ENCODE data around the gene ADAMTS3. TPM values are rescaled to one million over a fixed set of nuclear protein-coding genes. Genes with fewer than 3 reads are reported as not detected.

The ADAMTS3 gene
- total RNA-seq, 2 donors from 2014 or later, result 5.8 to 13.0 TPM

DNA sequence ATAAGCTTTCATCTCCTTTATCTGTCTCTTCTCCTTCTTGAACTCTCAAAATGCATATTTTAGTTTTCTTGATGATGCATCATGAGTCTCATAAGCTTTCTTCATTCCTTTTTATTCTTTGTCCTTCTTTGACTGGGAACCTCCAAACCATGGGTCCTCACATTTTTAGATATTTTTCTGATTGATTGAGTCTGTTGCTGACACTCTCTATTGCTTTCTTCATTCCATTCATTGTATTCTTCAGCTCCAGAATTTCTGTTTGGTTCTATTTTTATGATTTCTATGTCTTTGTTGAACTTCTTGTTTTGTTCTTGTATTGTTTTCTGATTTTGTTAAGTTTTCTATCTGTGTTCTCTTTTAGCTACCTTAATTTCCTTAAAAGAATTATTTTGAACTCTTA, 74.9 kb downstream of the ADAMTS3 start:
- H3K27me3 ChIP-seq (ENCODE audit: control insufficient read depth, insufficient read depth, low read length, poor library complexity, severe bottlenecking), result no peaks in the 10 kb centered on the region
- Mint-ChIP-seq H3K36me3 (ENCODE audit: low read depth) (no peaks in the 10 kb centered on the region), H3K9me3 (peaks cover 3% of the 10 kb centered on the region)

GRCh38 chr4:72489267-72489666, 79.8 kb downstream of the ADAMTS3 start:
- Histone ChIP-seq H3K9ac (ENCODE audit: extremely low read depth, low read length, poor library complexity, severe bottlenecking) (no peak overlapping the region), H3K9me3 (ENCODE audit: control insufficient read depth, low read length) (no peaks in the 10 kb centered on the region), H3K36me3 (ENCODE audit: control insufficient read depth, insufficient read depth, low read length) (no peaks in the 10 kb centered on the region), H3K27me3 (ENCODE audit: control insufficient read depth, insufficient read depth, low read length, poor library complexity, severe bottlenecking) (no peaks in the 10 kb centered on the region), H3K4me3 (ENCODE audit: low read length) (no peak overlapping the region), H3K4me1 (ENCODE audit: control insufficient read depth, insufficient read depth, low read length) (no peaks in the 10 kb centered on the region), H3K27ac (ENCODE audit: low read depth, low read length) (no peak overlapping the region)
- Mint-ChIP-seq H3K4me3 (no peak overlapping the region), H3K4me1 (no peaks in the 10 kb centered on the region), H3K27me3 (ENCODE audit: insufficient read depth) (no peaks in the 10 kb centered on the region), H3K27ac (no peak overlapping the region), H3K9me3 (peaks cover 2% of the 10 kb centered on the region), H3K36me3 (ENCODE audit: low read depth) (no peaks in the 10 kb centered on the region)
- WGBS, 2 experiments (ENCODE audit: insufficient coverage in 1 of 2, insufficient read length in 1 of 2), result 66 to 100% methylated on average over 2 to 4 of the region's 4 CpGs
- no peak for DNase-seq
- TF ChIP-seq, protein P1, sequence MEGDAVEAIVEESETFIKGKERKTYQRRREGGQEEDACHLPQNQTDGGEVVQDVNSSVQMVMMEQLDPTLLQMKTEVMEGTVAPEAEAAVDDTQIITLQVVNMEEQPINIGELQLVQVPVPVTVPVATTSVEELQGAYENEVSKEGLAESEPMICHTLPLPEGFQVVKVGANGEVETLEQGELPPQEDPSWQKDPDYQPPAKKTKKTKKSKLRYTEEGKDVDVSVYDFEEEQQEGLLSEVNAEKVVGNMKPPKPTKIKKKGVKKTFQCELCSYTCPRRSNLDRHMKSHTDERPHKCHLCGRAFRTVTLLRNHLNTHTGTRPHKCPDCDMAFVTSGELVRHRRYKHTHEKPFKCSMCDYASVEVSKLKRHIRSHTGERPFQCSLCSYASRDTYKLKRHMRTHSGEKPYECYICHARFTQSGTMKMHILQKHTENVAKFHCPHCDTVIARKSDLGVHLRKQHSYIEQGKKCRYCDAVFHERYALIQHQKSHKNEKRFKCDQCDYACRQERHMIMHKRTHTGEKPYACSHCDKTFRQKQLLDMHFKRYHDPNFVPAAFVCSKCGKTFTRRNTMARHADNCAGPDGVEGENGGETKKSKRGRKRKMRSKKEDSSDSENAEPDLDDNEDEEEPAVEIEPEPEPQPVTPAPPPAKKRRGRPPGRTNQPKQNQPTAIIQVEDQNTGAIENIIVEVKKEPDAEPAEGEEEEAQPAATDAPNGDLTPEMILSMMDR (conservative IDR thresholded peaks at IDR 0.05), result no peak

More for the DNA sequence above, 74.9 kb downstream of the ADAMTS3 start:
- no peak overlapping the region for H3K27ac Mint-ChIP-seq
- TF ChIP-seq, protein P1 (conservative IDR thresholded peaks at IDR 0.05), result no peak
- H3K27me3 Mint-ChIP-seq (ENCODE audit: insufficient read depth), result no peaks in the 10 kb centered on the region
- DNase-seq, result no peak
- Histone ChIP-seq H3K27ac (ENCODE audit: low read depth, low read length) (no peak overlapping the region), H3K36me3 (ENCODE audit: control insufficient read depth, insufficient read depth, low read length) (no peaks in the 10 kb centered on the region), H3K9ac (ENCODE audit: extremely low read depth, low read length, poor library complexity, severe bottlenecking) (no peak overlapping the region), H3K9me3 (ENCODE audit: control insufficient read depth, low read length) (no peaks in the 10 kb centered on the region), H3K4me1 (ENCODE audit: control insufficient read depth, insufficient read depth, low read length) (no peaks in the 10 kb centered on the region), H3K4me3 (ENCODE audit: low read length) (no peak overlapping the region)
- no peak overlapping the region for H3K4me3 Mint-ChIP-seq
- no peaks in the 10 kb centered on the region for H3K4me1 Mint-ChIP-seq

- H3K4me1 Mint-ChIP-seq, result no peaks in the 10 kb centered on the region
- TF ChIP-seq, protein P1 (conservative IDR thresholded peaks at IDR 0.05), result no peak
- Histone ChIP-seq H3K36me3 (ENCODE audit: control insufficient read depth, insufficient read depth, low read length) (no peaks in the 10 kb centered on the region), H3K9ac (ENCODE audit: extremely low read depth, low read length, poor library complexity, severe bottlenecking) (no peak overlapping the region), H3K27ac (ENCODE audit: low read depth, low read length) (no peak overlapping the region), H3K4me3 (ENCODE audit: low read length) (no peak overlapping the region), H3K9me3 (ENCODE audit: control insufficient read depth, low read length) (no peaks in the 10 kb centered on the region), H3K27me3 (ENCODE audit: control insufficient read depth, insufficient read depth, low read length, poor library complexity, severe bottlenecking) (no peaks in the 10 kb centered on the region), H3K4me1 (ENCODE audit: control insufficient read depth, insufficient read depth, low read length) (no peaks in the 10 kb centered on the region)
- DNase-seq, result no peak
- no peaks in the 10 kb centered on the region for H3K27me3 Mint-ChIP-seq (ENCODE audit: insufficient read depth)
- no peak overlapping the region for H3K27ac Mint-ChIP-seq
- H3K4me3 Mint-ChIP-seq, result no peak overlapping the region
- no peaks in the 10 kb centered on the region for H3K9me3 Mint-ChIP-seq
- H3K36me3 Mint-ChIP-seq (ENCODE audit: low read depth), result no peaks in the 10 kb centered on the region
Observed at GRCh38 chr4:72486991-72487390, 82.0 kb downstream of the ADAMTS3 start.
